PC-3 (cell line): Measurements from ENCODE around the gene CTAGE8.
"Not testable (repeated sequence)": the region's sequence is repeated elsewhere in the genome, so short reads cannot be mapped to it uniquely, and the experiment has no call there.

Source experiments
- CTCF ChIP-seq: fragments of 300-600 bp; sonication (generic); conservative IDR thresholded peaks from 2 replicates; pipeline ENCODE4 v1.5.1; 2017; ENCODE audit warnings: antibody characterized with exemption, low read depth, mild to moderate bottlenecking, low read length
- EZH2 ChIP-seq: fragments of 300-600 bp; sonication (generic); IDR thresholded peaks from one replicate; pipeline ENCODE4 v1.6.1; 2017; ENCODE audit warnings: antibody characterized with exemption, mild to moderate bottlenecking, low read length; ENCODE audit not compliant: unreplicated experiment
- EZH2phosphoT487 ChIP-seq: fragments of 300-600 bp; sonication (generic); IDR thresholded peaks from 2 replicates; pipeline ENCODE4 v1.6.1; 2018; ENCODE audit warnings: mild to moderate bottlenecking, antibody characterized with exemption, low read length, borderline replicate concordance

GRCh38 chr7:144311218-144311617, 42.1 kb upstream of the CTAGE8 start:
- not testable (repeated sequence) for TF ChIP-seq EZH2, CTCF, EZH2phosphoT487
